Nephron progenitor cell (in vitro differentiated cells): ENCODE results near the gene CHL1.

Experiments used
- DNase-seq: peaks from one replicate; pipeline ENCODE4 v3.0.0; 2021
- H3K27ac Mint-ChIP-seq: 2 replicates; pipeline ENCODE4 v1.8.0; 2021; ENCODE audit warnings: mild to moderate bottlenecking, moderate library complexity, mixed read lengths
- H3K27me3 Mint-ChIP-seq: 2 replicates; pipeline ENCODE4 v1.8.0; 2021; ENCODE audit warnings: mild to moderate bottlenecking, low read depth, mixed read lengths; ENCODE audit not compliant: poor library complexity
- H3K36me3 Mint-ChIP-seq: 2 replicates; pipeline ENCODE4 v1.8.0; 2021; ENCODE audit warnings: low read depth, mixed read lengths
- H3K4me1 Mint-ChIP-seq: 2 replicates; pipeline ENCODE4 v1.8.0; 2021; ENCODE audit warnings: mixed read lengths
- H3K4me3 Mint-ChIP-seq: 2 replicates; pipeline ENCODE4 v1.8.0; 2021; ENCODE audit warnings: mild to moderate bottlenecking, moderate library complexity, mixed read lengths
- H3K9me3 Mint-ChIP-seq: 2 replicates; pipeline ENCODE4 v1.8.0; 2021; ENCODE audit warnings: mild to moderate bottlenecking, moderate library complexity, mixed read lengths
- TF ChIP-seq, protein P1 (sequence below): fragments of 200-600 bp; sonication (generic); IDR thresholded peaks from 2 replicates; pipeline ENCODE4 v1.5.0; 2021; ENCODE audit warnings: antibody characterized with exemption

Gene CHL1

GRCh38 chr3:399647-400046, 203.1 kb downstream of the CHL1 start:
- DNase-seq = no peak
- Mint-ChIP-seq H3K27me3 (no peaks in the 10 kb centered on the region), H3K27ac (no peak overlapping the region), H3K9me3 (no peaks in the 10 kb centered on the region), H3K4me3 (no peak overlapping the region), H3K4me1 (no peaks in the 10 kb centered on the region), H3K36me3 (no peaks in the 10 kb centered on the region)
- TF ChIP-seq, protein P1, sequence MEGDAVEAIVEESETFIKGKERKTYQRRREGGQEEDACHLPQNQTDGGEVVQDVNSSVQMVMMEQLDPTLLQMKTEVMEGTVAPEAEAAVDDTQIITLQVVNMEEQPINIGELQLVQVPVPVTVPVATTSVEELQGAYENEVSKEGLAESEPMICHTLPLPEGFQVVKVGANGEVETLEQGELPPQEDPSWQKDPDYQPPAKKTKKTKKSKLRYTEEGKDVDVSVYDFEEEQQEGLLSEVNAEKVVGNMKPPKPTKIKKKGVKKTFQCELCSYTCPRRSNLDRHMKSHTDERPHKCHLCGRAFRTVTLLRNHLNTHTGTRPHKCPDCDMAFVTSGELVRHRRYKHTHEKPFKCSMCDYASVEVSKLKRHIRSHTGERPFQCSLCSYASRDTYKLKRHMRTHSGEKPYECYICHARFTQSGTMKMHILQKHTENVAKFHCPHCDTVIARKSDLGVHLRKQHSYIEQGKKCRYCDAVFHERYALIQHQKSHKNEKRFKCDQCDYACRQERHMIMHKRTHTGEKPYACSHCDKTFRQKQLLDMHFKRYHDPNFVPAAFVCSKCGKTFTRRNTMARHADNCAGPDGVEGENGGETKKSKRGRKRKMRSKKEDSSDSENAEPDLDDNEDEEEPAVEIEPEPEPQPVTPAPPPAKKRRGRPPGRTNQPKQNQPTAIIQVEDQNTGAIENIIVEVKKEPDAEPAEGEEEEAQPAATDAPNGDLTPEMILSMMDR = no peak

GRCh38 chr3:403826-404225, 207.3 kb downstream of the CHL1 start:
- H3K36me3 Mint-ChIP-seq = no peaks in the 10 kb centered on the region
- H3K4me3 Mint-ChIP-seq = no peak overlapping the region
- DNase-seq = no peak
- H3K27ac Mint-ChIP-seq = no peak overlapping the region
- peaks cover 4% of the 10 kb centered on the region for H3K27me3 Mint-ChIP-seq
- TF ChIP-seq, protein P1 = no peak
- no peaks in the 10 kb centered on the region for H3K9me3 Mint-ChIP-seq
- H3K4me1 Mint-ChIP-seq = peaks cover 10% of the 10 kb centered on the region

- H3K36me3 Mint-ChIP-seq = no peaks in the 10 kb centered on the region
- peaks cover 17% of the 10 kb centered on the region for H3K4me1 Mint-ChIP-seq
- TF ChIP-seq, protein P1 = no peak
- H3K27ac Mint-ChIP-seq = no peak overlapping the region
- H3K27me3 Mint-ChIP-seq = peaks cover 13% of the 10 kb centered on the region
- DNase-seq = no peak
- no peak overlapping the region for H3K4me3 Mint-ChIP-seq
- H3K9me3 Mint-ChIP-seq = no peaks in the 10 kb centered on the region
Observed at GRCh38 chr3:409011-409410, 212.4 kb downstream of the CHL1 start.

DNA sequence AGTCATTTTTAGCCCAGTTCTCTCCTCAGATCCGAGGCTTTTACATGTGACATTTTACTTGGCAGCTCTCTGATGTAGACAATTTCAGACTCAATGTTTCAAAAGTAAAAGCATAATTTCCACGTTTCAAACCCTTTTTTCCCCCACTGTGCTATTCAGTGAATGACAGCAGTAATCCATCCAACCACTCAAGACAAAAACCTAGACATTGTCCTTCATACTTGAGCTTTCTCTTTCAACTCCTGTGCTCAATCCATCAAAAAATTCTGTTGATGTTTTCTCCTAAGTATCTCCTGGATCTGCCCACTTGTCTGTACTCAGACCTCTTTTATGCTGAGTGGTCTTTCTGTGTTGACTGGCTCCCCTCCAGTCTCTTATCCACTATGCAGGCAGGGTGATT, 214.7 kb downstream of the CHL1 start:
- Mint-ChIP-seq H3K4me3 (no peak overlapping the region), H3K36me3 (no peaks in the 10 kb centered on the region), H3K27me3 (peaks cover 13% of the 10 kb centered on the region), H3K27ac (no peak overlapping the region), H3K4me1 (peaks cover 17% of the 10 kb centered on the region), H3K9me3 (no peaks in the 10 kb centered on the region)
- no peak for DNase-seq
- TF ChIP-seq, protein P1 = no peak

DNA sequence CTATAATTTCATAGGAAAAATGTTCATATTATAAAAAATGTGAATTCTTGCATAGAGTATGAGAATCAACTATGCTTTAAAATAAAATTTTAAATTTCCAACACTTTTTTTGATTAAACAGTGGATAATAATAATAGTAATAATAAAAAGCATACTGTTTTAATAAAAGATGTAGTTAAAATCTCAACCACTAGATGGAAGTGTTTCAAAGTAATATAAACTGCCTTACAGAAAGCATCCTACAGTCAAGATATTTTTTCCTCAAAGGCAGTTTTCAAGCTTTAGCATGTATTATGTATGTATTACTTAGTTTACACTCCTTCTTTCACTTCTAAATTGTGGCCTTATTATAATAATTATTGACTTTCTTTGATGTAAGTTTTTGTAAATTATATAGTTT, 217.5 kb downstream of the CHL1 start:
- Mint-ChIP-seq H3K27ac (no peak overlapping the region), H3K4me3 (no peak overlapping the region), H3K9me3 (no peaks in the 10 kb centered on the region), H3K4me1 (peaks cover 8% of the 10 kb centered on the region), H3K36me3 (no peaks in the 10 kb centered on the region), H3K27me3 (peaks cover 9% of the 10 kb centered on the region)
- TF ChIP-seq, protein P1 = peak; percentile 58
- DNase-seq = no peak

- Mint-ChIP-seq H3K36me3 (no peaks in the 10 kb centered on the region), H3K27ac (no peak overlapping the region), H3K9me3 (no peaks in the 10 kb centered on the region), H3K27me3 (peaks cover 3% of the 10 kb centered on the region), H3K4me1 (no peaks in the 10 kb centered on the region), H3K4me3 (no peak overlapping the region)
- TF ChIP-seq, protein P1 = no peak
- no peak for DNase-seq
Observed at GRCh38 chr3:418239-418929, 221.8 kb downstream of the CHL1 start.
